ENCODE results near the gene MAN1B1. TPM values are rescaled to one million over a fixed set of nuclear protein-coding genes. Genes with fewer than 3 reads are reported as not detected.

MAN1B1 gene
- total and polyA plus RNA-seq, 2 donors (not counting 3 experiments of a cell fraction or from before 2014, with no cell fraction given) = 75.3 to 83.3 TPM

DNA sequence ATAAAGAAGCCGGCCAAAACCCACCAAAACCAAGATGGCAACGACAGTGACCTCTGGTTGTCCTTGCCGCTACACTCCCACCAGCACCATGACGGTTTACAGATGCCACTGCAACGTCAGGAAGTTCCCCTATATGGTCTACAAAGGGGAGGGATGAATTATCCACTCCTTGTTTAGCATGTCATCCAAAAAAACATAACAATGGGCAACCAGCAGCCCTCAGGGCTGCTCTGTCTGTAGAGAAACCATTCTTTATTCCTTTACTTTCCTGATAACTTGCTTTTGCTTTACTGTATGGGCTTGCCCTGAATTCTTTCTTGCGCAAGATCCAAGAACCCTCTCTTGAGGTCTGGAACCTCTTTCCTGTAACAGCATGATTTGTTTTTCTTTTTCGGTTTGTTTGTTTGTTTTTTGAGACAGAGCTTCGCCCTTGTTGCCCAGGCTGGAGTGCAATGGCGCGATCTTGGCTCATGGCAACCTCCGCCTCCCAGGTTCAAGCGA, 11.5 kb upstream of the MAN1B1 start:
- CTCF ChIA-PET = interaction anchor here (2.7 to 3.7 kb wide), 3 partner anchors 8 to 29 kb away, joined by 13 to 29 read pairs (median 14); partner anchors contain the start of gene NPDC1
- no peak for DNase-seq (ENCODE audit: low read depth, low spot score)

More for the DNA sequence above, 11.5 kb upstream of the MAN1B1 start:
- no peaks in the 10 kb centered on the region for H3K9me1 ChIP-seq (replicated peaks; ENCODE audit: control insufficient read depth, extremely low read depth, insufficient read depth, low read length)
- no peaks in the 10 kb centered on the region for H4K20me1 ChIP-seq (replicated peaks; ENCODE audit: control insufficient read depth, extremely low read depth, insufficient read depth, low read length)
- H3K36me3 ChIP-seq (ENCODE audit: control insufficient read depth in 2 of 2, extremely low read depth in 1 of 2, insufficient read depth in 2 of 2, low read length in 2 of 2) = peaks cover 0 to 13% of the 10 kb centered on the region in 2 experiments
- dilution Hi-C loops (cut with MboI; ENCODE audit: extremely low pct_ligation_motif_present, low sequenced_read_pairs) = no loop called here
- intact Hi-C loops (cut with micrococcal nuclease) = no loop called here
- no peak for TF ChIP-seq JUN (IDR thresholded peaks at IDR 0.05; ENCODE audit: borderline replicate concordance, insufficient read depth, insufficient read length, low read depth)
- TF ChIP-seq FOS (IDR thresholded peaks at IDR 0.05; ENCODE audit: borderline replicate concordance, insufficient read depth, low read length) = no peak
- no peak for TF ChIP-seq GATA2 (IDR thresholded peaks at IDR 0.05; ENCODE audit: insufficient read depth, insufficient read length, low read depth, low read length)
- TF ChIP-seq MAX (IDR thresholded peaks at IDR 0.05; ENCODE audit: insufficient read depth, insufficient read length) = no peak
- no peak for TF ChIP-seq CTCF (IDR thresholded peaks at IDR 0.05; ENCODE audit: extremely low read depth in 1 of 2, insufficient read depth in 1 of 2, low read depth in 1 of 2, low read length in 2 of 2)
- TF ChIP-seq POLR2A (IDR thresholded peaks at IDR 0.05; ENCODE audit: low read depth, low read length) = no peak
- no peaks in the 10 kb centered on the region for H3K9me3 ChIP-seq (replicated peaks; ENCODE audit: control insufficient read depth, insufficient read depth, low read length)
- POLR2A ChIA-PET = interaction anchor here (0.7 kb wide), 1 partner anchor 21 kb away, joined by 4 read pairs; no protein-coding TSS in a partner anchor
- H3K27ac ChIP-seq (ENCODE audit: insufficient read depth, low read depth, low read length) = no peak overlapping the region
- H3K4me2 ChIP-seq (ENCODE audit: insufficient read depth, low read length) = no peak overlapping the region
- BruUV-seq (replicated peaks) = no TSS peak
- H3K79me2 ChIP-seq (ENCODE audit: control insufficient read depth, insufficient read depth, low read length) = peaks cover 6% of the 10 kb centered on the region
- H3K4me3 ChIP-seq (replicated peaks in 1 of 3; ENCODE audit: insufficient read depth in 1 of 3, low read depth in 1 of 3, low read length in 3 of 3) = no peak overlapping the region
- FAIRE-seq = no peak
- H3K4me1 ChIP-seq (ENCODE audit: control insufficient read depth, extremely low read depth, insufficient read depth, low read length) = peaks cover 10% of the 10 kb centered on the region
- no peak overlapping the region for H3K9ac ChIP-seq (replicated peaks; ENCODE audit: extremely low read depth, insufficient read depth, low read length)
- H2AFZ ChIP-seq (ENCODE audit: low read depth, low read length) = no peak overlapping the region
- H3K27me3 ChIP-seq (ENCODE audit: control insufficient read depth in 2 of 2, insufficient read depth in 2 of 2, low read length in 2 of 2) = no peaks in the 10 kb centered on the region

Data from endothelial cell of umbilical vein (primary cell).